ENCODE results near the gene RMRP.

The RMRP gene

GRCh38 chr9:35681341-35682002 is 23.7 kb upstream of the RMRP start:
- Mint-ChIP-seq H3K36me3 (ENCODE audit: low read depth) (no peaks in the 10 kb centered on the region), H3K27ac (no peak overlapping the region), H3K9me3 (no peaks in the 10 kb centered on the region), H3K4me3 (no peak overlapping the region), H3K4me1 (ENCODE audit: low read depth) (peaks cover under 1% of the 10 kb centered on the region), H3K27me3 (ENCODE audit: low read depth) (peaks cover 7% of the 10 kb centered on the region)
- no peak for DNase-seq (ENCODE audit: low spot score)

- Mint-ChIP-seq H3K9me3 (no peaks in the 10 kb centered on the region), H3K27ac (no peak overlapping the region), H3K36me3 (ENCODE audit: low read depth) (no peaks in the 10 kb centered on the region), H3K27me3 (ENCODE audit: low read depth) (peaks cover 12% of the 10 kb centered on the region), H3K4me1 (ENCODE audit: low read depth) (peaks cover 3% of the 10 kb centered on the region), H3K4me3 (no peak overlapping the region)
- no peak for DNase-seq (ENCODE audit: low spot score)
Measured at GRCh38 chr9:35680331-35681105, 22.7 kb upstream of the RMRP start.

- no peak for DNase-seq (ENCODE audit: low spot score)
- peaks cover 3% of the 10 kb centered on the region for H3K4me1 Mint-ChIP-seq (ENCODE audit: low read depth)
- H3K4me3 Mint-ChIP-seq = no peak overlapping the region
- no peak overlapping the region for H3K27ac Mint-ChIP-seq
- H3K9me3 Mint-ChIP-seq = no peaks in the 10 kb centered on the region
- no peaks in the 10 kb centered on the region for H3K36me3 Mint-ChIP-seq (ENCODE audit: low read depth)
- peaks cover 15% of the 10 kb centered on the region for H3K27me3 Mint-ChIP-seq (ENCODE audit: low read depth)
Measured at GRCh38 chr9:35679766-35680330, 22.0 kb upstream of the RMRP start.

- Mint-ChIP-seq H3K4me1 (ENCODE audit: low read depth) (peaks cover 3% of the 10 kb centered on the region), H3K27me3 (ENCODE audit: low read depth) (peaks cover 23% of the 10 kb centered on the region), H3K36me3 (ENCODE audit: low read depth) (no peaks in the 10 kb centered on the region), H3K4me3 (no peak overlapping the region), H3K9me3 (no peaks in the 10 kb centered on the region), H3K27ac (no peak overlapping the region)
- DNase-seq (ENCODE audit: low spot score) = no peak
Measured at GRCh38 chr9:35679091-35679490, 21.3 kb upstream of the RMRP start.

GRCh38 chr9:35675732-35676392 is 18.0 kb upstream of the RMRP start:
- Mint-ChIP-seq H3K27me3 (ENCODE audit: low read depth) (peaks cover 32% of the 10 kb centered on the region), H3K4me3 (peak overlapping the region; percentile 57), H3K27ac (no peak overlapping the region), H3K9me3 (no peaks in the 10 kb centered on the region), H3K36me3 (ENCODE audit: low read depth) (no peaks in the 10 kb centered on the region), H3K4me1 (ENCODE audit: low read depth) (peaks cover 3% of the 10 kb centered on the region)
- no peak for DNase-seq (ENCODE audit: low spot score)

GRCh38 chr9:35675204-35675603 is 17.4 kb upstream of the RMRP start:
- H3K36me3 Mint-ChIP-seq (ENCODE audit: low read depth) = no peaks in the 10 kb centered on the region
- no peak overlapping the region for H3K27ac Mint-ChIP-seq
- no peak for DNase-seq (ENCODE audit: low spot score)
- H3K27me3 Mint-ChIP-seq (ENCODE audit: low read depth) = peaks cover 32% of the 10 kb centered on the region
- peaks cover 3% of the 10 kb centered on the region for H3K4me1 Mint-ChIP-seq (ENCODE audit: low read depth)
- peak overlapping the region; percentile 45 for H3K4me3 Mint-ChIP-seq
- no peaks in the 10 kb centered on the region for H3K9me3 Mint-ChIP-seq

GRCh38 chr9:35674025-35674361 is 16.2 kb upstream of the RMRP start:
- H3K27me3 Mint-ChIP-seq (ENCODE audit: low read depth) = peaks cover 32% of the 10 kb centered on the region
- no peaks in the 10 kb centered on the region for H3K36me3 Mint-ChIP-seq (ENCODE audit: low read depth)
- DNase-seq (ENCODE audit: low spot score) = no peak
- no peak overlapping the region for H3K4me3 Mint-ChIP-seq
- H3K4me1 Mint-ChIP-seq (ENCODE audit: low read depth) = peaks cover 3% of the 10 kb centered on the region
- H3K9me3 Mint-ChIP-seq = no peaks in the 10 kb centered on the region
- H3K27ac Mint-ChIP-seq = no peak overlapping the region

- Mint-ChIP-seq H3K4me1 (ENCODE audit: low read depth) (peaks cover 3% of the 10 kb centered on the region), H3K4me3 (no peak within 1 kb of the TSS)
Measured at GRCh38 chr9:35673132-35674024, 15.6 kb upstream of the RMRP start, which contains the start of gene CA9. CA9 (plus strand) TSS chr9:35673928; CDS start chr9:35673960, 32 bp downstream.

GRCh38 chr9:35669331-35670145 is 11.7 kb upstream of the RMRP start:
- H3K4me3 Mint-ChIP-seq = no peak overlapping the region
- no peak overlapping the region for H3K27ac Mint-ChIP-seq
- H3K4me1 Mint-ChIP-seq (ENCODE audit: low read depth) = peaks cover 9% of the 10 kb centered on the region
- H3K36me3 Mint-ChIP-seq (ENCODE audit: low read depth) = no peaks in the 10 kb centered on the region
- H3K27me3 Mint-ChIP-seq (ENCODE audit: low read depth) = peaks cover 14% of the 10 kb centered on the region
- no peak for DNase-seq (ENCODE audit: low spot score)
- H3K9me3 Mint-ChIP-seq = no peaks in the 10 kb centered on the region

More at GRCh38 chr9:35673132-35674024, 15.6 kb upstream of the RMRP start, which contains the start of gene CA9:
- Mint-ChIP-seq H3K36me3 (ENCODE audit: low read depth) (no peaks in the 10 kb centered on the region), H3K27ac (no peak within 1 kb of the TSS), H3K27me3 (ENCODE audit: low read depth) (peaks cover 30% of the 10 kb centered on the region), H3K9me3 (no peaks in the 10 kb centered on the region)
- DNase-seq (ENCODE audit: low spot score) = no peak

GRCh38 chr9:35667939-35668338 is 10.1 kb upstream of the RMRP start:
- Mint-ChIP-seq H3K36me3 (ENCODE audit: low read depth) (no peaks in the 10 kb centered on the region), H3K27me3 (ENCODE audit: low read depth) (peaks cover 1% of the 10 kb centered on the region), H3K9me3 (no peaks in the 10 kb centered on the region), H3K4me1 (ENCODE audit: low read depth) (peaks cover 22% of the 10 kb centered on the region), H3K27ac (no peak overlapping the region), H3K4me3 (no peak overlapping the region)
- no peak for DNase-seq (ENCODE audit: low spot score)

- H3K9me3 Mint-ChIP-seq = no peaks in the 10 kb centered on the region
- no peak overlapping the region for H3K27ac Mint-ChIP-seq
- peaks cover 36% of the 10 kb centered on the region for H3K4me1 Mint-ChIP-seq (ENCODE audit: low read depth)
- DNase-seq (ENCODE audit: low spot score) = no peak
- H3K36me3 Mint-ChIP-seq (ENCODE audit: low read depth) = peaks cover 10% of the 10 kb centered on the region
- no peak overlapping the region for H3K4me3 Mint-ChIP-seq
- H3K27me3 Mint-ChIP-seq (ENCODE audit: low read depth) = no peaks in the 10 kb centered on the region
Measured at GRCh38 chr9:35666549-35666948, 8.7 kb upstream of the RMRP start.

- Mint-ChIP-seq H3K36me3 (ENCODE audit: low read depth) (peaks cover 13% of the 10 kb centered on the region), H3K27me3 (ENCODE audit: low read depth) (no peaks in the 10 kb centered on the region), H3K27ac (no peak overlapping the region), H3K4me1 (ENCODE audit: low read depth) (peaks cover 39% of the 10 kb centered on the region), H3K9me3 (no peaks in the 10 kb centered on the region), H3K4me3 (peak overlapping the region; percentile 65)
- no peak for DNase-seq (ENCODE audit: low spot score)
Measured at GRCh38 chr9:35666045-35666444, 8.2 kb upstream of the RMRP start.

- peaks cover 45% of the 10 kb centered on the region for H3K4me1 Mint-ChIP-seq (ENCODE audit: low read depth)
- peak overlapping the region; percentile 92 for H3K4me3 Mint-ChIP-seq
- no peaks in the 10 kb centered on the region for H3K27me3 Mint-ChIP-seq (ENCODE audit: low read depth)
- H3K36me3 Mint-ChIP-seq (ENCODE audit: low read depth) = peaks cover 19% of the 10 kb centered on the region
- no peak for DNase-seq (ENCODE audit: low spot score)
- H3K27ac Mint-ChIP-seq = peak overlapping the region; percentile 87
- H3K9me3 Mint-ChIP-seq = no peaks in the 10 kb centered on the region
Measured at GRCh38 chr9:35665471-35665818, 7.6 kb upstream of the RMRP start.

Data from T-helper 2 cell treated with Interferon-gamma antibody and Interleukin-4, amounts not matched to agents 5 μg/mL and 100 μg/mL, for 36 hours (primary cell).